GM12878 (cell line): ENCODE data around the gene IL36RN. TPM values are rescaled to one million over a fixed set of nuclear protein-coding genes. Genes with fewer than 3 reads are reported as not detected.

Source experiments
- ATAC-seq: fragments of 200-7000 bp; cut with Tn5 transposase; 3 replicates; pipeline ENCODE4 v1.9.1; 2020; ENCODE audit warnings: mild to moderate bottlenecking, moderate library complexity
- BruUV-seq: library from RNA; stranded (reverse); fragments of 400-500 nt; replicated peaks from 2 replicates; lab custom pipeline; 2021; lab: Mats Ljungman, UMichigan
- CTCF ChIA-PET: fragments of 300-600 bp; sonication (Branson Sonifier 250); formaldehyde crosslinking; extraction: SDS; loops from one replicate; lab custom pipeline; 2021; ENCODE audit warnings: inconsistent platforms; lab: Yijun Ruan, JAX
- POLR2A ChIA-PET: fragments of 350-600 bp; formaldehyde crosslinking; extraction: SDS; loops from one replicate; lab custom pipeline; 2021; ENCODE audit warnings: inconsistent platforms; lab: Charles Lee
- RAD21 ChIA-PET: fragments of 300-600 bp; sonication (Branson Sonifier 250); formaldehyde crosslinking; loops from one replicate; lab custom pipeline; 2023; ENCODE audit warnings: antibody characterized with exemption; ENCODE audit not compliant: unreplicated experiment; lab: Charles Lee
- SMC1A ChIA-PET: fragments of 300-600 bp; sonication (Branson Sonifier 250); formaldehyde crosslinking; loops from one replicate; lab custom pipeline; 2023; ENCODE audit not compliant: unreplicated experiment, uncharacterized antibody; lab: Charles Lee
- DNase-seq: peaks from one replicate; pipeline ENCODE4 v3.0.0-alpha.2; 2011; ENCODE audit warnings: low read depth, low spot score
- FAIRE-seq: peaks from 3 replicates; lab custom pipeline; 2011; peaks lifted over from hg19 to GRCh38; lab: Jason Lieb, UNC
- H2AFZ ChIP-seq: 2 replicates; pipeline ENCODE4 v1.6.0; 2011; ENCODE audit warnings: low read depth, low read length, control low read depth; ENCODE audit not compliant: control insufficient read depth
- H3K27ac ChIP-seq: 2 replicates; pipeline ENCODE4 v1.5.1; 2011; ENCODE audit warnings: control low read depth; ENCODE audit not compliant: control insufficient read depth, insufficient read depth
- H3K27me3 ChIP-seq, 2 experiments: replicated peaks in 1 of 2; 2 replicates each; pipeline versions ENCODE4 v1.6.0 to v1.6.1; 2011; ENCODE audit warnings: low read length in 1 of 2; ENCODE audit not compliant: control insufficient read depth in 2 of 2, insufficient read depth in 2 of 2
- H3K36me3 ChIP-seq, 2 experiments: 2 replicates each; pipeline ENCODE4 v1.5.1; 2011; ENCODE audit warnings: low read length in 1 of 2; ENCODE audit not compliant: control insufficient read depth in 2 of 2, insufficient read depth in 2 of 2
- H3K4me1 ChIP-seq: 2 replicates; pipeline ENCODE4 v1.6.1; 2011; ENCODE audit warnings: mild to moderate bottlenecking, low read length, moderate library complexity, mixed read lengths; ENCODE audit not compliant: control insufficient read depth, insufficient read depth
- H3K4me2 ChIP-seq: 2 replicates; pipeline ENCODE4 v1.6.0; 2011; ENCODE audit warnings: control low read depth; ENCODE audit not compliant: control insufficient read depth, insufficient read depth
- H3K4me3 ChIP-seq: fragments of 200-600 bp; sonication (generic); 2 replicates; pipeline ENCODE4 v1.5.1; 2016
- H3K79me2 ChIP-seq: 2 replicates; pipeline ENCODE4 v1.6.0; 2011; ENCODE audit warnings: low read length; ENCODE audit not compliant: control insufficient read depth, insufficient read depth
- H3K9ac ChIP-seq: 2 replicates; pipeline ENCODE4 v1.8.0; 2011; ENCODE audit warnings: low read length, control low read depth, mixed read lengths; ENCODE audit not compliant: control insufficient read depth, insufficient read depth
- H3K9me3 ChIP-seq: replicated peaks from 3 replicates; pipeline ENCODE4 v1.5.1; 2011; ENCODE audit warnings: mild to moderate bottlenecking, low read length; ENCODE audit not compliant: control insufficient read depth, insufficient read depth
- H4K20me1 ChIP-seq: 2 replicates; pipeline ENCODE4 v1.6.0; 2011; ENCODE audit not compliant: control insufficient read depth, insufficient read depth
- CREB1 ChIP-seq: IDR thresholded peaks from 2 replicates; pipeline ENCODE4 v1.6.1; 2012; ENCODE audit warnings: low read depth, mild to moderate bottlenecking, inconsistent platforms
- EGR1 ChIP-seq, 2 experiments: IDR thresholded peaks; 1 replicate in 1 of 2; 2 replicates in 1 of 2; pipeline ENCODE4 v1.6.1; 2011 to 2012; ENCODE audit warnings: low read depth in 2 of 2, low read length in 2 of 2, borderline replicate concordance in 1 of 2, mild to moderate bottlenecking in 1 of 2, moderate library complexity in 1 of 2
- IKZF1 ChIP-seq: fragments of 450-650 bp; conservative IDR thresholded peaks from 2 replicates; pipeline ENCODE4 v1.6.1; 2017; ENCODE audit warnings: antibody characterized with exemption, mild to moderate bottlenecking
- MXI1 ChIP-seq: fragments of 150-350 bp; IDR thresholded peaks from 2 replicates; pipeline ENCODE4 v1.6.1; 2011; ENCODE audit warnings: low read depth, mild to moderate bottlenecking, inconsistent platforms, low read length, improper control_type of control experiment
- NBN ChIP-seq: fragments of 450-650 bp; IDR thresholded peaks from 2 replicates; pipeline ENCODE4 v1.6.1; 2016
- NFXL1 ChIP-seq: fragments of 450-650 bp; IDR thresholded peaks from 2 replicates; pipeline ENCODE4 v1.6.1; 2017; ENCODE audit warnings: antibody characterized with exemption, mild to moderate bottlenecking, borderline replicate concordance
- PAX5 ChIP-seq: IDR thresholded peaks from 2 replicates; pipeline ENCODE4 v1.6.1; 2011; ENCODE audit warnings: low read depth, low read length, borderline replicate concordance
- PAX8 ChIP-seq: fragments of 450-650 bp; IDR thresholded peaks from 2 replicates; pipeline ENCODE4 v1.6.1; 2017; ENCODE audit warnings: mild to moderate bottlenecking, moderate library complexity
- RAD51 ChIP-seq: fragments of 450-650 bp; IDR thresholded peaks from 2 replicates; pipeline ENCODE4 v1.6.1; 2016; ENCODE audit warnings: moderate library complexity, mild to moderate bottlenecking, inconsistent platforms
- RB1 ChIP-seq: fragments of 450-650 bp; formaldehyde crosslinking; IDR thresholded peaks from 2 replicates; pipeline ENCODE4 v1.6.1; 2017; ENCODE audit warnings: mild to moderate bottlenecking, borderline replicate concordance
- SUPT20H ChIP-seq: IDR thresholded peaks from 2 replicates; pipeline ENCODE4 v1.6.1; 2011; ENCODE audit warnings: low read depth, mild to moderate bottlenecking, low read length, moderate library complexity, borderline replicate concordance; ENCODE audit not compliant: control insufficient read depth
- WRNIP1 ChIP-seq: IDR thresholded peaks from 2 replicates; pipeline ENCODE4 v1.6.1; 2011; ENCODE audit warnings: low read depth, low read length, improper control_type of control experiment, borderline replicate concordance
- ZNF217 ChIP-seq: fragments of 450-650 bp; IDR thresholded peaks from 2 replicates; pipeline ENCODE4 v1.6.1; 2017; ENCODE audit warnings: antibody characterized with exemption, mild to moderate bottlenecking
- WGBS: methylation state at CpG from one replicate; pipeline ENCODE4 v1.1.6; 2016; ENCODE audit warnings: low lambda C conversion rate; ENCODE audit not compliant: insufficient replicate concordance, insufficient coverage; ENCODE audit errors: missing lambda C conversion rate; 5-methylcytosine and 5-hydroxymethylcytosine counted together
- in situ Hi-C: fragments of 300-500 bp; cut with MboI; formaldehyde crosslinking; loops from 9 replicates; pipeline ENCODE4 v1.14.3; 2018; ENCODE audit warnings: mixed read lengths
- intact Hi-C: fragments of 100-400 bp; cut with micrococcal nuclease; formaldehyde crosslinking; loops from one replicate; pipeline ENCODE4 v1.14.2; 2022; ENCODE audit not compliant: unreplicated experiment
- polyA plus RNA-seq, 11 experiments: library from polyadenylated mRNA; depleted of rRNA in 4 of 11; unstranded in 6 of 11; stranded (reverse) in 5 of 11; fragments of >200 nt; fragmentation: Nextera tagmentation in 4 of 11; fragmentation: Illumina TruSeq in 1 of 11; extraction: Ambion mirVana in 4 of 11; extraction: Trizol in 1 of 11; gene quantifications; 1 replicate in 1 of 11; 2 replicates in 10 of 11; pipeline versions ENCODE4 v1.2.1 to v1.2.3, GENCODE V29; 2011 to 2016; ENCODE audit warnings: inconsistent platforms in 2 of 11, missing spikeins in 2 of 11, low read depth in 1 of 11
- total RNA-seq, 4 experiments: library from RNA; depleted of rRNA in 3 of 4; stranded (reverse); fragments of >200 nt in 3 of 4; fragmentation: Illumina TruSeq in 1 of 4; extraction: Trizol in 1 of 4; gene quantifications; 2 replicates each; pipeline versions ENCODE4 v1.2.1 to v1.2.3, GENCODE V29; 2013 to 2021
- TF ChIP-seq, protein P1 (sequence below): fragments of 450-650 bp; IDR thresholded peaks from 2 replicates; pipeline ENCODE4 v1.6.1; 2016; ENCODE audit warnings: mild to moderate bottlenecking
- TF ChIP-seq, protein P2 (sequence below): fragments of 450-650 bp; IDR thresholded peaks from 2 replicates; pipeline ENCODE4 v1.6.1; 2017; ENCODE audit warnings: borderline replicate concordance

IL36RN gene
- total and polyA plus RNA-seq, 10 of the 15 experiments (the other 5 are each of a cell fraction or from before 2014, with no cell fraction given), result not detected

DNA sequence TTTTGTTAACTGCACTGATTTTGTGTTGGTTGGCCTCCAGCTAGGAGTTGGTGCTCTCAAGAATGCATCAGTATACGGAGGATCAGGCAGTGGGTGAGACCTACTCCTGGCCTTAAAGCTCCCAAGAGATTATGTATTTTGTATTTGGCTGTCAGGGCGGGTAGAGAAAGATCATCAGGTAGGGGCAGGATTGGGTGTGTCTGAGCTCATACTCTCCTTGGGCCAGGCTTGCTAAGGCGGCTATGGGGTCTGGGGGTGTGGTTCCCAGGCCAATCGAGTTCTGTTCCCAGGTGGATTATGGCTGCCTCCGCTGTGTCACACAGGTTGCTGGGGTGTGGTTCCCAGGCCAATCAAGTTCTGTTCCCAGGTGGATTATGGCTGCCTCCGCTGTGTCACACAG is 39.5 kb downstream of the IL36RN start:
- no peaks in the 10 kb centered on the region for H3K4me1 ChIP-seq
- no peaks in the 10 kb centered on the region; the same call in 1 of the 3 replicates for H3K9me3 ChIP-seq
- no peak overlapping the region for H3K4me3 ChIP-seq
- CTCF ChIA-PET, result interaction anchor here (0.7 to 1.6 kb wide), 5 partner anchors 16 to 38 kb away, joined by 3 to 4 read pairs (median 4); no protein-coding TSS in a partner anchor
- SMC1A ChIA-PET, result interaction anchor here (1.5 to 1.6 kb wide), 2 partner anchors 10 to 105 kb away, joined by 3 read pairs; no protein-coding TSS in a partner anchor
- RAD21 ChIA-PET, result no interaction called here
- no peak overlapping the region for H3K9ac ChIP-seq
- H3K4me2 ChIP-seq, result no peak overlapping the region
- H3K27ac ChIP-seq, result no peak overlapping the region
- TF ChIP-seq RAD51 (no peak), ZNF217 (no peak), PAX5 (no peak), WRNIP1 (no peak), IKZF1 (no peak)
- TF ChIP-seq, protein P1, sequence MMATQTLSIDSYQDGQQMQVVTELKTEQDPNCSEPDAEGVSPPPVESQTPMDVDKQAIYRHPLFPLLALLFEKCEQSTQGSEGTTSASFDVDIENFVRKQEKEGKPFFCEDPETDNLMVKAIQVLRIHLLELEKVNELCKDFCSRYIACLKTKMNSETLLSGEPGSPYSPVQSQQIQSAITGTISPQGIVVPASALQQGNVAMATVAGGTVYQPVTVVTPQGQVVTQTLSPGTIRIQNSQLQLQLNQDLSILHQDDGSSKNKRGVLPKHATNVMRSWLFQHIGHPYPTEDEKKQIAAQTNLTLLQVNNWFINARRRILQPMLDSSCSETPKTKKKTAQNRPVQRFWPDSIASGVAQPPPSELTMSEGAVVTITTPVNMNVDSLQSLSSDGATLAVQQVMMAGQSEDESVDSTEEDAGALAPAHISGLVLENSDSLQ, result no peak
- TF ChIP-seq, all 136 proteins: peak for 0
- 69% methylated on average over 6 of the region's 6 CpGs for WGBS
- H3K36me3 ChIP-seq, result no peaks in the 10 kb centered on the region
- no TSS peak for BruUV-seq
- FAIRE-seq, result no peak
- no peak for ATAC-seq
- H3K27me3 ChIP-seq, result no peaks in the 10 kb centered on the region; a peak in 1 of 4 replicates
- intact Hi-C loops (no loop called here), in situ Hi-C loops (no loop called here)
- POLR2A ChIA-PET, result interaction anchor here (0.5 to 1.2 kb wide), 2 partner anchors 16 to 1266 kb away, joined by 3 to 5 read pairs; no protein-coding TSS in a partner anchor
- H2AFZ ChIP-seq, result no peak overlapping the region
- DNase-seq, result no peak
- no peaks in the 10 kb centered on the region for H4K20me1 ChIP-seq
- no peaks in the 10 kb centered on the region for H3K79me2 ChIP-seq

DNA sequence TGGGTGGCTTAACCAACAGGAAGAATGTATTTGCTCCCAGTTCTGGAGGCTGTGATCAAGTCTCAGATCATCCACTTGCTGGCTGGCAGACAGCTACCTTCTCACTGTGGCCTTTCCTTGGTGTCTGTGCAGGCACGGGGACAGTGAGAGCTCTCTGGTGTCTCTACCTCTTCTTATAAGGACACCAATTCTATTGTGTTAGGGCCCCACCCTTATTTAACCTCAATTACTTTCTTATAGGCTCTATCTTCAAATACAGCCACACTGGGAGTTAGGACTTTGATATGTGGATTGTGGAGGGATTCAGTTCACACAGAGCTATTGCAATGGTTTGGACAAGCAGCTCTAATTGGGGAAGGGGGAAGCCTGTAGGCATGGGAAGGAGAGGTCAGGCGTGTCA is 43.1 kb downstream of the IL36RN start:
- RAD21 ChIA-PET, result no interaction called here
- no peaks in the 10 kb centered on the region for H3K36me3 ChIP-seq
- no peak overlapping the region for H3K4me3 ChIP-seq
- FAIRE-seq (no peak), ATAC-seq (no peak), DNase-seq (no peak)
- H3K9me3 ChIP-seq, result no peaks in the 10 kb centered on the region; the same call in 1 of the 3 replicates
- no peaks in the 10 kb centered on the region for H4K20me1 ChIP-seq
- no peak overlapping the region for H3K4me2 ChIP-seq
- no TSS peak for BruUV-seq
- H3K27ac ChIP-seq, result no peak overlapping the region
- no peak overlapping the region for H2AFZ ChIP-seq
- no peaks in the 10 kb centered on the region for H3K4me1 ChIP-seq
- no peak overlapping the region for H3K9ac ChIP-seq
- intact Hi-C loops (no loop called here), in situ Hi-C loops (no loop called here)
- H3K27me3 ChIP-seq, result no peaks in the 10 kb centered on the region
- CTCF ChIA-PET, result interaction anchor here (1.3 to 1.6 kb wide), 2 partner anchors 36 to 306 kb away, joined by 3 to 4 read pairs; no protein-coding TSS in a partner anchor
- SMC1A ChIA-PET, result interaction anchor here (1.5 kb wide), 1 partner anchor 11 kb away, joined by 3 read pairs; no protein-coding TSS in a partner anchor
- POLR2A ChIA-PET, result no interaction called here
- 53% methylated on average over 2 of the region's 2 CpGs for WGBS
- H3K79me2 ChIP-seq, result no peaks in the 10 kb centered on the region
- TF ChIP-seq NBN, result no peak
- TF ChIP-seq RB1, result no peak
- no peak for TF ChIP-seq EGR1 (IDR thresholded peaks at IDR 0.05; ENCODE audit: borderline replicate concordance in 1 of 2, low read depth in 2 of 2, low read length in 2 of 2)
- no peak for TF ChIP-seq NFXL1
- no peak for TF ChIP-seq MXI1
- TF ChIP-seq, protein P2, sequence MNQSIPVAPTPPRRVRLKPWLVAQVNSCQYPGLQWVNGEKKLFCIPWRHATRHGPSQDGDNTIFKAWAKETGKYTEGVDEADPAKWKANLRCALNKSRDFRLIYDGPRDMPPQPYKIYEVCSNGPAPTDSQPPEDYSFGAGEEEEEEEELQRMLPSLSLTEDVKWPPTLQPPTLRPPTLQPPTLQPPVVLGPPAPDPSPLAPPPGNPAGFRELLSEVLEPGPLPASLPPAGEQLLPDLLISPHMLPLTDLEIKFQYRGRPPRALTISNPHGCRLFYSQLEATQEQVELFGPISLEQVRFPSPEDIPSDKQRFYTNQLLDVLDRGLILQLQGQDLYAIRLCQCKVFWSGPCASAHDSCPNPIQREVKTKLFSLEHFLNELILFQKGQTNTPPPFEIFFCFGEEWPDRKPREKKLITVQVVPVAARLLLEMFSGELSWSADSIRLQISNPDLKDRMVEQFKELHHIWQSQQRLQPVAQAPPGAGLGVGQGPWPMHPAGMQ, result no peak
- TF ChIP-seq CREB1, result no peak
- TF ChIP-seq SUPT20H, result no peak
- no peak for TF ChIP-seq PAX8
